ENCODE results near the gene ATP8B1. TPM values are rescaled to one million over a fixed set of nuclear protein-coding genes. Genes with fewer than 3 reads are reported as not detected.

The ATP8B1 gene
- total RNA-seq, 1 donor from 2014 or later: 0.07 TPM

GRCh38 chr18:57789759-57790158, 13.4 kb downstream of the ATP8B1 start:
- peaks cover 2% of the 10 kb centered on the region for H3K27me3 Mint-ChIP-seq (ENCODE audit: unreplicated experiment)
- no peaks in the 10 kb centered on the region for H3K36me3 Mint-ChIP-seq (ENCODE audit: unreplicated experiment)
- DNase-seq: no peak
- no peak overlapping the region for H3K27ac Mint-ChIP-seq (ENCODE audit: unreplicated experiment)
- TF ChIP-seq, protein P1, sequence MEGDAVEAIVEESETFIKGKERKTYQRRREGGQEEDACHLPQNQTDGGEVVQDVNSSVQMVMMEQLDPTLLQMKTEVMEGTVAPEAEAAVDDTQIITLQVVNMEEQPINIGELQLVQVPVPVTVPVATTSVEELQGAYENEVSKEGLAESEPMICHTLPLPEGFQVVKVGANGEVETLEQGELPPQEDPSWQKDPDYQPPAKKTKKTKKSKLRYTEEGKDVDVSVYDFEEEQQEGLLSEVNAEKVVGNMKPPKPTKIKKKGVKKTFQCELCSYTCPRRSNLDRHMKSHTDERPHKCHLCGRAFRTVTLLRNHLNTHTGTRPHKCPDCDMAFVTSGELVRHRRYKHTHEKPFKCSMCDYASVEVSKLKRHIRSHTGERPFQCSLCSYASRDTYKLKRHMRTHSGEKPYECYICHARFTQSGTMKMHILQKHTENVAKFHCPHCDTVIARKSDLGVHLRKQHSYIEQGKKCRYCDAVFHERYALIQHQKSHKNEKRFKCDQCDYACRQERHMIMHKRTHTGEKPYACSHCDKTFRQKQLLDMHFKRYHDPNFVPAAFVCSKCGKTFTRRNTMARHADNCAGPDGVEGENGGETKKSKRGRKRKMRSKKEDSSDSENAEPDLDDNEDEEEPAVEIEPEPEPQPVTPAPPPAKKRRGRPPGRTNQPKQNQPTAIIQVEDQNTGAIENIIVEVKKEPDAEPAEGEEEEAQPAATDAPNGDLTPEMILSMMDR (IDR thresholded peaks at IDR 0.05; ENCODE audit: partially characterized antibody, unreplicated experiment): no peak
- no peaks in the 10 kb centered on the region for H3K4me1 Mint-ChIP-seq (ENCODE audit: low read depth, unreplicated experiment)
- H3K4me3 Mint-ChIP-seq (ENCODE audit: unreplicated experiment): no peak overlapping the region
- no peaks in the 10 kb centered on the region for H3K9me3 Mint-ChIP-seq (ENCODE audit: unreplicated experiment)

GRCh38 chr18:57789090-57789489, 14.0 kb downstream of the ATP8B1 start:
- TF ChIP-seq, protein P1 (IDR thresholded peaks at IDR 0.05; ENCODE audit: partially characterized antibody, unreplicated experiment): no peak
- H3K4me1 Mint-ChIP-seq (ENCODE audit: low read depth, unreplicated experiment): no peaks in the 10 kb centered on the region
- no peak overlapping the region for H3K4me3 Mint-ChIP-seq (ENCODE audit: unreplicated experiment)
- no peak overlapping the region for H3K27ac Mint-ChIP-seq (ENCODE audit: unreplicated experiment)
- H3K9me3 Mint-ChIP-seq (ENCODE audit: unreplicated experiment): no peaks in the 10 kb centered on the region
- no peak for DNase-seq
- H3K27me3 Mint-ChIP-seq (ENCODE audit: unreplicated experiment): peaks cover 2% of the 10 kb centered on the region
- H3K36me3 Mint-ChIP-seq (ENCODE audit: unreplicated experiment): no peaks in the 10 kb centered on the region

- no peak for DNase-seq
- Mint-ChIP-seq H3K36me3 (ENCODE audit: unreplicated experiment) (no peaks in the 10 kb centered on the region), H3K4me3 (ENCODE audit: unreplicated experiment) (no peak overlapping the region), H3K27me3 (ENCODE audit: unreplicated experiment) (peaks cover 2% of the 10 kb centered on the region), H3K27ac (ENCODE audit: unreplicated experiment) (no peak overlapping the region), H3K9me3 (ENCODE audit: unreplicated experiment) (no peaks in the 10 kb centered on the region), H3K4me1 (ENCODE audit: low read depth, unreplicated experiment) (no peaks in the 10 kb centered on the region)
- TF ChIP-seq, protein P1 (IDR thresholded peaks at IDR 0.05; ENCODE audit: partially characterized antibody, unreplicated experiment): no peak
Observed at GRCh38 chr18:57787068-57787685, 15.9 kb downstream of the ATP8B1 start.

- TF ChIP-seq, protein P1 (IDR thresholded peaks at IDR 0.05; ENCODE audit: partially characterized antibody, unreplicated experiment): no peak
- H3K27ac Mint-ChIP-seq (ENCODE audit: unreplicated experiment): no peak overlapping the region
- H3K4me1 Mint-ChIP-seq (ENCODE audit: low read depth, unreplicated experiment): no peaks in the 10 kb centered on the region
- no peaks in the 10 kb centered on the region for H3K9me3 Mint-ChIP-seq (ENCODE audit: unreplicated experiment)
- H3K4me3 Mint-ChIP-seq (ENCODE audit: unreplicated experiment): no peak overlapping the region
- peaks cover under 1% of the 10 kb centered on the region for H3K27me3 Mint-ChIP-seq (ENCODE audit: unreplicated experiment)
- H3K36me3 Mint-ChIP-seq (ENCODE audit: unreplicated experiment): no peaks in the 10 kb centered on the region
- no peak for DNase-seq
Observed at GRCh38 chr18:57785751-57786437, 17.2 kb downstream of the ATP8B1 start.

DNA sequence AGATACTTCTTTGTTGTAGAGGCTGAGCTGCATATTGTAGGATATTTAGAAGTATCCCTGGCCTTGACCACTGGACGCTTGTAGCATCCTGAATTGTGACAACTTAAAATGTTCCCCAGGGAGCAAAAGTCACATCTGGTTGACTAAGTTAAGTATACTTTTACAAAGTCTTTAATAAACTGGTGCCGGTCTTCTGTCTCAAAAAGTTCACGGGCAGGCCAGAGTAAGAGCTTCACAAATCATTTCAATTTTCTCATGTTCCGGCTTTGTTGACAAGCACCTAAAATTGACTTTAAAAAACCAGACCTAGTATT, 18.4 kb downstream of the ATP8B1 start:
- TF ChIP-seq, protein P1 (IDR thresholded peaks at IDR 0.05; ENCODE audit: partially characterized antibody, unreplicated experiment): no peak
- no peaks in the 10 kb centered on the region for H3K9me3 Mint-ChIP-seq (ENCODE audit: unreplicated experiment)
- no peaks in the 10 kb centered on the region for H3K36me3 Mint-ChIP-seq (ENCODE audit: unreplicated experiment)
- no peaks in the 10 kb centered on the region for H3K4me1 Mint-ChIP-seq (ENCODE audit: low read depth, unreplicated experiment)
- no peak overlapping the region for H3K27ac Mint-ChIP-seq (ENCODE audit: unreplicated experiment)
- DNase-seq: no peak
- H3K4me3 Mint-ChIP-seq (ENCODE audit: unreplicated experiment): no peak overlapping the region
- no peaks in the 10 kb centered on the region for H3K27me3 Mint-ChIP-seq (ENCODE audit: unreplicated experiment)

Measured in glutamatergic neuron (in vitro differentiated cells).